BLaER1 treated with 17β-estradiol and CSF1 and Interleukin-3, amounts not matched to agents 10 nM and 100 nM (cell line): ENCODE measurements around the gene WDR43.

Experiments
- H3K27ac ChIP-seq, 11 experiments: shearing (Covaris generic); formaldehyde crosslinking; 2 replicates each; pipeline ENCODE4 v1.8.1; 2022
- H3K27me3 ChIP-seq, 11 experiments: shearing (Covaris generic); formaldehyde crosslinking; 2 replicates each; pipeline ENCODE4 v1.8.1; 2022
- H3K36me3 ChIP-seq, 11 experiments: shearing (Covaris generic); formaldehyde crosslinking; 2 replicates each; pipeline ENCODE4 v1.8.1; 2022
- H3K4me1 ChIP-seq, 10 experiments: shearing (Covaris generic); formaldehyde crosslinking; 2 replicates each; pipeline ENCODE4 v1.8.1; 2022
- H3K4me2 ChIP-seq, 11 experiments: shearing (Covaris generic); formaldehyde crosslinking; 2 replicates each; pipeline ENCODE4 v1.8.1; 2022
- H3K4me3 ChIP-seq, 10 experiments: shearing (Covaris generic); formaldehyde crosslinking; 2 replicates each; pipeline ENCODE4 v1.8.1; 2022
- H3K9ac ChIP-seq, 11 experiments: shearing (Covaris generic); formaldehyde crosslinking; 2 replicates each; pipeline ENCODE4 v1.8.1; 2022
- H3K9me3 ChIP-seq, 11 experiments: shearing (Covaris generic); formaldehyde crosslinking; replicated peaks in 1 of 11; 2 replicates each; pipeline ENCODE4 v1.8.1; 2022
- H4K20me1 ChIP-seq, 11 experiments: shearing (Covaris generic); formaldehyde crosslinking; 2 replicates each; pipeline ENCODE4 v1.8.1; 2022
- Cebpa-rat ChIP-seq, 11 experiments: shearing (Covaris generic); IDR thresholded peaks; 2 replicates each; pipeline ENCODE4 v1.8.1; 2022

WDR43 gene

DNA sequence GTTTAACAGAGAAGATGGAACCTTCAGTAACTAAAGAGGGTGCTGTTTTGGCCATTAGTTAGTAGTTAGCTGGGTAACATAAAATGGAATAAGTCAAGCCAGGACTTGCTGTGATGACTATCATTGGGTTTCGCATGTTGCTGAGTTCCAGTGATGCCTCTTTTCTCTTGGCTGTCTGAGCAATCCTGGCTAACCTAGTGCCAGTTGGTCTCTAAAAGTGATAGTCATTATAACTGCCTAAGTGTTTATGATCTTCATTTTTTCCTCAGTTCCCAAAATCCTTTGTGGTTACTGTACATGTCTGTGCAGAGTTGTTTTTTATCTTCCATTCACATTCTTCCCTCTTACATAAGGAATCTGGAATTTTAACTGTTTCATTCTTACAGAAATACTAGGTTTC, 33.4 kb downstream of the WDR43 start:
- no peak for TF ChIP-seq Cebpa-rat (IDR thresholded peaks at IDR 0.05)
- Histone ChIP-seq H3K4me2 (no peak overlapping the region), H3K9me3 (no peaks in the 10 kb centered on the region), H3K4me1 (no peaks in the 10 kb centered on the region), H4K20me1 (peaks cover 0 to 100% (median 94%) of the 10 kb centered on the region in 11 experiments; a peak in 20 of 22 replicates), H3K27me3 (no peaks in the 10 kb centered on the region), H3K4me3 (no peak overlapping the region), H3K36me3 (peaks cover 99 to 100% (median 100%) of the 10 kb centered on the region in 11 experiments), H3K9ac (no peak overlapping the region), H3K27ac (no peak overlapping the region)

DNA sequence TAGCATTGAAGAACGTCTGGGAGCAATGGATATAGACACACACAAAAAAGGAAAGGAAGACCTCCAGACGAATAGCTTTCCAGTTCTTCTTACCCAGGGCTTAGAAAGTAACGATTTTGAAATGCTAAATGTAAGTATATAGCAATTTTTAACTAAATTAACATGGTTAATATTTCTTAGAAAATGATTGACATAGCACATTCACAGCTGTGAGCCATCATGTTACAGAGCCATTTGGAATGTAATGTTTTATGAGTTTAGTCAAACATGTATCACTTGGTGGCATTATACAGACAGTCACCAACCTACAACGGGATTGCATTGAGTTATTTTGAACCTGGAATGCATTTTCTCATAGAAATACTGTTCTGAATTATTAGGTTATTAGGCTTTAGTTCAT, 35.1 kb downstream of the WDR43 start:
- H3K27me3 ChIP-seq, result no peaks in the 10 kb centered on the region
- peaks cover 99 to 100% (median 100%) of the 10 kb centered on the region in 11 experiments for H3K36me3 ChIP-seq
- no peak overlapping the region for H3K9ac ChIP-seq
- no peak overlapping the region for H3K4me3 ChIP-seq
- no peak overlapping the region for H3K27ac ChIP-seq
- H4K20me1 ChIP-seq, result peaks cover 4 to 100% (median 94%) of the 10 kb centered on the region in 11 experiments; a peak in 21 of 22 replicates
- H3K4me1 ChIP-seq, result no peaks in the 10 kb centered on the region
- H3K4me2 ChIP-seq, result no peak overlapping the region
- no peaks in the 10 kb centered on the region for H3K9me3 ChIP-seq
- no peak for TF ChIP-seq Cebpa-rat (IDR thresholded peaks at IDR 0.05)

DNA sequence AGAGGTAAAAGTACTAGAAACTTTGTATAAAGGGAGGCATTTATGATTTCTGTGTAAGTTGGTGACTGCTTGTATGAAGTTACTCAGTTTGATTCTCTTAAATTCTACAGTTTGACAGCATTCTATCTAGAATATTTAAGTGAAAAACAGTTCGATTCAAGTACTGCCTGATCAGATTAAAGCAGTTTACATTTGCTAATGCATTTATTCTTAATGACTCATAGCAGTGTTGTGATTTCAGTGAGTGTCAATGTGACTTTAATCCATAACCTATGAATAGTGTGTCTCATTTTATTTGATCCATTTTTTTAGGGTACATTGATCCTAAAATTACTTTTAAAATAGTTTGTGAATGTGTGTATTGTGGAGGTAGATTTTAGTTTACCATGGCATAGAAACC, 35.7 kb downstream of the WDR43 start:
- Histone ChIP-seq H3K4me1 (no peaks in the 10 kb centered on the region), H3K9ac (no peak overlapping the region), H3K4me2 (no peak overlapping the region), H3K27ac (no peak overlapping the region), H3K27me3 (no peaks in the 10 kb centered on the region), H3K4me3 (no peak overlapping the region), H3K9me3 (no peaks in the 10 kb centered on the region), H4K20me1 (peaks cover 4 to 100% (median 94%) of the 10 kb centered on the region in 11 experiments; a peak in 20 of 22 replicates), H3K36me3 (peaks cover 99 to 100% (median 100%) of the 10 kb centered on the region in 11 experiments)
- TF ChIP-seq Cebpa-rat (IDR thresholded peaks at IDR 0.05), result no peak

DNA sequence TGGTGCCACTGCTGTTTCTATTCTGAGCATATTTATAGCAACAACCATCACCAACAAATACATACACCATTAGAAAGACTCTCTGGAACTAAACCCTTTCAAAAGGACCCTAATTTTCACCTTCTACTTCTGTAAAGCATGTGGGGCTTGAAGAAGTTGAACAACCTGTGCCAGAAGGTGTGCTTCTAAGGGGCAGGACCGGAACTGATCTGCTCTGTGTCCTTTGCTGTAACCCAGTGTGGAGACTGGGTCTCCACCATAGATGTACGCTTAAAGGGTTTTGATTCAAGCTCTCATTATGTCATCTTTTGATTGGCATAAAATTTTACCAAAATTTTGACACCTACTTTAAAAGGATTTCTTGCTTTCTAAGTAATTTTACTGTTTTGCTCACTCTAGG, 40.3 kb downstream of the WDR43 start:
- H3K4me1 ChIP-seq, result no peaks in the 10 kb centered on the region
- H4K20me1 ChIP-seq, result peaks cover 4 to 100% (median 91%) of the 10 kb centered on the region in 11 experiments; a peak in 20 of 22 replicates
- H3K36me3 ChIP-seq, result peaks cover 98 to 100% (median 100%) of the 10 kb centered on the region in 11 experiments
- no peaks in the 10 kb centered on the region for H3K27me3 ChIP-seq
- H3K27ac ChIP-seq, result no peak overlapping the region
- no peak for TF ChIP-seq Cebpa-rat (IDR thresholded peaks at IDR 0.05)
- H3K9ac ChIP-seq, result no peak overlapping the region
- no peak overlapping the region for H3K4me3 ChIP-seq
- H3K9me3 ChIP-seq, result no peaks in the 10 kb centered on the region
- H3K4me2 ChIP-seq, result no peak overlapping the region

DNA sequence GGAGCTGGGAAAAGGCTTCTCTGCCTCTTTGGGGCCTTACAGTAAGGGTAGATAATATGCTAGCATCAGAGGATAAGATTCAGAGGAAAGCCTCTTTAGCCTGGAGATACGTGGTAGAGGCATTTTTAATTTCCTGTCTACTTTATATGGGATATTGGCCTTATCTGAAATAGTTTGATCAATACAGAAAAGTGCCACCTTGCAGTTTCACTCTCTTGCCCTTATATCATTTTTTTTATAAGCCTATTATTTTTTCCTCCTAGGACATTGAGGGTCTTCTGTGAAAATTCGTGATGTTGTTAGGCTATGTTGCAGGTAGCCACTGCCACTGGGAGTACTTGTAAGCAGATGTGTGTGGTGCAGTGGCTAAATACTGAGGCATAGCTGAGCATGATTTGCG, 46.5 kb downstream of the WDR43 start:
- Histone ChIP-seq H4K20me1 (peaks cover 3 to 99% (median 68%) of the 10 kb centered on the region in 11 experiments; a peak in 16 of 22 replicates), H3K4me3 (no peak overlapping the region), H3K36me3 (peaks cover 95 to 100% (median 100%) of the 10 kb centered on the region in 11 experiments), H3K9ac (no peak overlapping the region), H3K27me3 (no peaks in the 10 kb centered on the region), H3K4me2 (no peak overlapping the region), H3K4me1 (no peaks in the 10 kb centered on the region), H3K27ac (no peak overlapping the region), H3K9me3 (peaks cover 0 to 3% (median 0%) of the 10 kb centered on the region in 11 experiments; a peak in 4 of 22 replicates)
- TF ChIP-seq Cebpa-rat (IDR thresholded peaks at IDR 0.05), result no peak

DNA sequence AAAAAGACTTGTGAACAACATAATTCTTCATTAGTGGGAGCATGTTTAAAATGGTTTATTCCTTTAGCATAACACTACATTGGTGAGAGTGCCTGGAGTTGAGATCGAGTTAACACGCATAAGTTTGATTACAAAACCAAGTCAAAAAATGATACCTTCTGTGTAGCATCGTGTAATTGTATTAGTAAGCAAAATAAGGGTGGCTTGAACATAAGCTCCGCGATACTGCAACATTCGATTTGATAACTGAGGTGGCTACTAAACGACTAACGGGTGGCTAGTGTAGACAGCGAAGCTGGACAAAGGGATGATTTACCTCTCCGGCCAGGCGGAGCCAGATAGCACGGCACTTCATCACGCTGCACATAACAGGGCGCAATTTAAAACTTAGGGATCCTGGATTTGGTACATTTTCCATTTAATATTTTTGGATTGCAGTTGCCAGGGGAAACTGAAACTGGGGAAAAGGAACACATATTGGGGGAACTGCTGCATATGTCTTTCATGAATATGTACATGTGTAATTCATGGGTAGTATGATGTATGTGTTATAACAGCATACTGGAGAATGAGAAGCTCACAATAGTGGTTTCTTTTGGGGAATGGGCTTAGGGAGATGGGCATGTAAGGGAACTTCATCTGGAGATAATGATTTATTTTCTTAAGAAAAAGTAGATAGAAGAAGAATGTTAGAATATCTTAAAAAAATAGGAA, 50.2 kb downstream of the WDR43 start:
- peaks cover 94 to 100% (median 100%) of the 10 kb centered on the region in 11 experiments for H3K36me3 ChIP-seq
- no peak for TF ChIP-seq Cebpa-rat (IDR thresholded peaks at IDR 0.05)
- no peak overlapping the region for H3K27ac ChIP-seq
- H3K27me3 ChIP-seq, result no peaks in the 10 kb centered on the region
- peaks cover 11 to 37% (median 28%) of the 10 kb centered on the region in 11 experiments; a peak in 21 of 22 replicates for H3K9me3 ChIP-seq
- peaks cover 0 to 2% (median 0%) of the 10 kb centered on the region in 10 experiments; a peak in 4 of 20 replicates for H3K4me1 ChIP-seq
- no peak overlapping the region for H3K9ac ChIP-seq
- peaks cover 3 to 78% (median 52%) of the 10 kb centered on the region in 11 experiments; a peak in 15 of 22 replicates for H4K20me1 ChIP-seq
- H3K4me3 ChIP-seq, result no peak overlapping the region
- H3K4me2 ChIP-seq, result no peak overlapping the region

DNA sequence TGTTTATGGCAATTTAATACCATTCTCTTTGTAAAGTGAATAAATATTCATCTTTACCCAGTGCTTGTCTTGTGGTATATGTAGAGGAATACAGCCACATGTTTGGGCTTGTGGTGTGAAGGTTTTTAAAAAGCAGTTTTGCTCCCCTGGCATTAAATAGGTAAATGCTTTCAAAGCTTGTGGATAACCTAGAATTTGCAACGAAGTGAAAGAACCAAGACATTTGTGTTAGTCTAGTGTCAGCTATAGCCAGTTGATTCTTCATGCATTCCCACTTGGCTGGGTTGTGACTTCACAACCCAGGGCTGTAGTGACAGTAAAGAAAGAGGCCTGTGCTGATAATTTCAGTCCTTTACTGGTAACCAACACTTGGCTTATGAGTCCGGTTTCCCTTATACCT, 53.7 kb downstream of the WDR43 start:
- Histone ChIP-seq H3K36me3 (peaks cover 66 to 72% (median 69%) of the 10 kb centered on the region in 11 experiments), H3K4me3 (no peak overlapping the region), H3K4me2 (no peak overlapping the region), H3K4me1 (peaks cover 13 to 37% (median 28%) of the 10 kb centered on the region in 10 experiments; a peak in 19 of 20 replicates), H3K9me3 (peaks cover 14 to 37% (median 28%) of the 10 kb centered on the region in 11 experiments; a peak in 21 of 22 replicates), H3K27me3 (no peaks in the 10 kb centered on the region), H4K20me1 (peaks cover 3 to 80% (median 35%) of the 10 kb centered on the region in 11 experiments; a peak in 16 of 22 replicates), H3K27ac (no peak overlapping the region), H3K9ac (no peak overlapping the region)
- TF ChIP-seq Cebpa-rat (IDR thresholded peaks at IDR 0.05), result no peak

DNA sequence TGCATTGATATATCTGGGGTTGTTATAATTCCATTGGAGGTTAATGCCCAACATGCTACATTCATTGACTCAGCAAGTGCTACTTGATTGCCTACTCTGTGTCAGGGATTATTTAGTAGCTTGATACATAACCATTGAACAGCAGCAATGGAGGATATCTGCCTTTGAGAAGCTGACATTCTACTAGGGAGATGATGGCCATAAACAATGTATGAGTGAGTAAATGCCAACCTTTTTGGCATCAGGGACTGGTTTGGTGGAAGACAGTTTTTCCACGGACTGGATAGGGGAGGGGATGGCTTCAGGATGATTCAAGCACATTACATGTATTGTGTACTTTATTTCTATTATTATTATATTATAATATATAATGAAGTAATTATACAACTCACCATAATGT, 54.7 kb downstream of the WDR43 start:
- Histone ChIP-seq H3K4me1 (peaks cover 13 to 45% (median 31%) of the 10 kb centered on the region in 10 experiments; a peak in 19 of 20 replicates), H3K4me3 (no peak overlapping the region), H3K4me2 (no peak overlapping the region), H3K9ac (no peak overlapping the region), H3K9me3 (peaks cover 14 to 37% (median 28%) of the 10 kb centered on the region in 11 experiments; a peak in 21 of 22 replicates), H3K27me3 (no peaks in the 10 kb centered on the region), H4K20me1 (peaks cover 3 to 77% (median 28%) of the 10 kb centered on the region in 11 experiments; a peak in 16 of 22 replicates), H3K27ac (no peak overlapping the region), H3K36me3 (peaks cover 55 to 62% (median 59%) of the 10 kb centered on the region in 11 experiments)
- TF ChIP-seq Cebpa-rat (IDR thresholded peaks at IDR 0.05), result no peak

DNA sequence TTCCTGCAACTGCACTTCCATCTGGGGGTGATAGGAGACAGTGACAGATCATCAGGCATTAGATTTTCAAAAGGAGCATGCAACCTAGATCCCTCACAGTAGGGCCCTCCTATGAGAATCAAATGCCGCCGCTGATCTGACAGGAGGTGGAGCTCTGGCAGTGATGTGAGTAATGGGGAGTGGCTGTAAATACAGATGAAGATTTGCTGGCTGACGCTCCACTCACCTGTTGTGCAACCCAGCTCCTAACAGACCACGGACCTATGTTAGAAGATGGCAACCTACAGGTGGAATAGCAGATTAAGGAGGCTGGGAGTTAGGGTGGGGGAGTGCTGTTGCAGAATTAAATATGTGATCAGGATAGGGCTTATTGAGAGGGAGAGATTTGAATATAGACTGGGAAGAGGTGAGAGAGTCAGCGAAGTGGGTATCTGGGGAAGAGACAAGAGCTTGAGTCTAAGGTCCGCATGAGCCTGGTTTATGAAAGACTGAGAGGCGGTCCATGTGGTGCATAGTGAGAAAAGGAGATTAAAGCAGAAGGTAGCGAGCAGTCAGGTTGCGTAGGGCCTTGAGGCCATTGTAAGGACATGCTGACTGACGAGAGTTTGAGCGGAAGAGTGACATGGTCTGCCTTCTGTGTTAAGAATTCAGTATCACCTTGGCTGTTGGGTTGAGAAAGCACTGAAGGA, 55.3 kb downstream of the WDR43 start:
- TF ChIP-seq Cebpa-rat (IDR thresholded peaks at IDR 0.05), result no peak
- H3K36me3 ChIP-seq, result peaks cover 50 to 56% (median 53%) of the 10 kb centered on the region in 11 experiments
- H4K20me1 ChIP-seq, result peaks cover under 1 to 71% (median 28%) of the 10 kb centered on the region in 11 experiments; a peak in 16 of 22 replicates

More for the DNA sequence above, 55.3 kb downstream of the WDR43 start:
- Histone ChIP-seq H3K27ac (no peak overlapping the region), H3K4me2 (peak overlapping the region in 3 of 11 experiments; percentile 7 to 84 (median 75); a peak in 5 of 22 replicates), H3K4me3 (no peak overlapping the region), H3K9me3 (peaks cover 14 to 37% (median 28%) of the 10 kb centered on the region in 11 experiments; a peak in 21 of 22 replicates), H3K4me1 (peaks cover 13 to 45% (median 31%) of the 10 kb centered on the region in 10 experiments; a peak in 19 of 20 replicates), H3K9ac (no peak overlapping the region), H3K27me3 (no peaks in the 10 kb centered on the region)
